GM12891 (cell line): ENCODE data around the gene TMEM51.

ENCODE experiments used
- POLR2A ChIP-seq: IDR thresholded peaks from 2 replicates; pipeline ENCODE4 v1.6.1; 2011; ENCODE audit warnings: low read depth, low read length, control low read depth
- POLR2AphosphoS5 ChIP-seq: IDR thresholded peaks from 2 replicates; pipeline ENCODE4 v1.6.1; 2011; ENCODE audit warnings: low read depth, low read length, control low read depth
- SPI1 ChIP-seq: IDR thresholded peaks from 2 replicates; pipeline ENCODE4 v1.6.1; 2011; ENCODE audit warnings: low read depth, low read length, control low read depth
- TAF1 ChIP-seq: IDR thresholded peaks from 2 replicates; pipeline ENCODE4 v1.6.1; 2011; ENCODE audit warnings: low read depth, low read length, control low read depth

DNA sequence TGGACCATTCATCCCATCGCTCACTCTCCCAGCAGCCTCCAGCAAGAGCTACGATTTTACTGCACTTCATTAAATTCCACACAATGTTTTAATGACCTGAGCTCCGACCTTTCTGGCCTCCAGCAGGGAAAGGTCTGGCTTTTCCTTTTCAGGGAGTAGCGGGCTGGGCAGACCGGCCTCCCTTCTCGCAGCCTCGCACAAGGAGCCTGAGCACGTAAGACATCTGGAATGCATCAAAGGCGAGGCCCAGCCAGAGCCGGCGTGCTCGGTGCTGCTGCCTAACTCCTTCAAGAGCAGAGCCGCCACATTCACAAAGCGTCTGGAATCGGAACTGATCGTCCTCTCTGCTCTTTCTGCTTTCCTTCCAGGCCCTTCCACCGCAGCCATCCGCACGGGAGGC, 61.0 kb downstream of the TMEM51 start:
- no peak for TF ChIP-seq SPI1
- TF ChIP-seq POLR2AphosphoS5, result no peak
- TF ChIP-seq POLR2A, result no peak
- TF ChIP-seq TAF1, result no peak
